HL-60 (cell line): Measurements from ENCODE around the gene CBX6.
A peak's percentile ranks its signal among the peaks of the same experiment; 100 is the strongest.

Source experiments
- DNase-seq, 2 experiments: peaks; one replicate each; pipeline ENCODE4 v3.0.0-alpha.2; 2010 to 2020; ENCODE audit warnings: low read depth in 1 of 2, low spot score in 1 of 2
- H3K27ac ChIP-seq: fragments of 250-450 bp; sonication (Bioruptor Pico); replicated peaks from 2 replicates; pipeline ENCODE4 v1.5.1; 2020; ENCODE audit warnings: mild to moderate bottlenecking, moderate library complexity
- H3K27me3 ChIP-seq: fragments of 250-450 bp; sonication (Bioruptor Pico); 2 replicates; pipeline ENCODE4 v1.5.1; 2021; ENCODE audit warnings: mild to moderate bottlenecking, moderate library complexity; ENCODE audit not compliant: insufficient read depth, poor library complexity, severe bottlenecking
- H3K4me3 ChIP-seq: replicated peaks from 2 replicates; pipeline ENCODE4 v1.5.1; 2011; ENCODE audit warnings: mild to moderate bottlenecking, control low read depth, low read length; ENCODE audit not compliant: insufficient read depth
- CTCF ChIP-seq: IDR thresholded peaks from one replicate; pipeline ENCODE4 v1.5.1; 2011; ENCODE audit warnings: low read length, control low read depth, inconsistent platforms; ENCODE audit not compliant: insufficient read depth
- GABPA ChIP-seq: IDR thresholded peaks from 2 replicates; pipeline ENCODE4 v1.6.1; 2012; ENCODE audit warnings: low read depth
- POLR2AphosphoS5 ChIP-seq: IDR thresholded peaks from 2 replicates; pipeline ENCODE4 v1.6.1; 2012; ENCODE audit warnings: low read depth
- SPI1 ChIP-seq: IDR thresholded peaks from 2 replicates; pipeline ENCODE4 v1.6.1; 2012; ENCODE audit warnings: low read depth, mild to moderate bottlenecking, borderline replicate concordance
- TF ChIP-seq, protein P1 (sequence below): IDR thresholded peaks from 2 replicates; pipeline ENCODE4 v1.6.1; 2012; ENCODE audit warnings: low read depth; ENCODE audit not compliant: insufficient replicate concordance

Gene CBX6

GRCh38 chr22:38881997-38882879 is 10.2 kb upstream of the CBX6 start:
- no peak overlapping the region for H3K27ac ChIP-seq
- DNase-seq = no peak
- no peak for TF ChIP-seq SPI1
- H3K27me3 ChIP-seq = peaks cover 2% of the 10 kb centered on the region
- H3K4me3 ChIP-seq = no peak overlapping the region

DNA sequence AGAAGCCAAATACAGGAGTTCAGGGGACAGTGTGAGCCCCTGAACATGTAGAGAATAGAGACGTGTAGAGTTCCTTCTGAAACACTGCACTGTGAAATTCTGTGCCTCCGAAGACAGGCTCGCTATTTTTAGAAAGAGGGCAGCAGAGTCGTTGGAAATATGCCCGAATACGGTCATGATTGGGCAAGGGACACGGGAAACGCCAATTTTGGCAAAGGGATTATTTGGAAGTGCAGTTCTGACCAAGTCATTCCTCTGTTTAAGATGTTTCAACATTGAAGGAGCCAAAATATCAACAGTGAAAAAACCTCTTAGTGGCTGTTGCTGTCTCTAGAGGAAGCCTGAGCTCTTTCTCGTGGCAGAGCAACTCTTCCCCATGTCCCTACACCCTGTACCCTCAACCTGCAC is 9.5 kb upstream of the CBX6 start:
- H3K4me3 ChIP-seq = no peak overlapping the region
- peaks cover 3% of the 10 kb centered on the region for H3K27me3 ChIP-seq
- TF ChIP-seq POLR2AphosphoS5 = no peak
- H3K27ac ChIP-seq = no peak overlapping the region
- DNase-seq = no peak

GRCh38 chr22:38879961-38880360 is 7.9 kb upstream of the CBX6 start:
- TF ChIP-seq CTCF = no peak
- no peak for TF ChIP-seq POLR2AphosphoS5
- no peak for TF ChIP-seq GABPA
- TF ChIP-seq SPI1 = no peak
- TF ChIP-seq, protein P1, sequence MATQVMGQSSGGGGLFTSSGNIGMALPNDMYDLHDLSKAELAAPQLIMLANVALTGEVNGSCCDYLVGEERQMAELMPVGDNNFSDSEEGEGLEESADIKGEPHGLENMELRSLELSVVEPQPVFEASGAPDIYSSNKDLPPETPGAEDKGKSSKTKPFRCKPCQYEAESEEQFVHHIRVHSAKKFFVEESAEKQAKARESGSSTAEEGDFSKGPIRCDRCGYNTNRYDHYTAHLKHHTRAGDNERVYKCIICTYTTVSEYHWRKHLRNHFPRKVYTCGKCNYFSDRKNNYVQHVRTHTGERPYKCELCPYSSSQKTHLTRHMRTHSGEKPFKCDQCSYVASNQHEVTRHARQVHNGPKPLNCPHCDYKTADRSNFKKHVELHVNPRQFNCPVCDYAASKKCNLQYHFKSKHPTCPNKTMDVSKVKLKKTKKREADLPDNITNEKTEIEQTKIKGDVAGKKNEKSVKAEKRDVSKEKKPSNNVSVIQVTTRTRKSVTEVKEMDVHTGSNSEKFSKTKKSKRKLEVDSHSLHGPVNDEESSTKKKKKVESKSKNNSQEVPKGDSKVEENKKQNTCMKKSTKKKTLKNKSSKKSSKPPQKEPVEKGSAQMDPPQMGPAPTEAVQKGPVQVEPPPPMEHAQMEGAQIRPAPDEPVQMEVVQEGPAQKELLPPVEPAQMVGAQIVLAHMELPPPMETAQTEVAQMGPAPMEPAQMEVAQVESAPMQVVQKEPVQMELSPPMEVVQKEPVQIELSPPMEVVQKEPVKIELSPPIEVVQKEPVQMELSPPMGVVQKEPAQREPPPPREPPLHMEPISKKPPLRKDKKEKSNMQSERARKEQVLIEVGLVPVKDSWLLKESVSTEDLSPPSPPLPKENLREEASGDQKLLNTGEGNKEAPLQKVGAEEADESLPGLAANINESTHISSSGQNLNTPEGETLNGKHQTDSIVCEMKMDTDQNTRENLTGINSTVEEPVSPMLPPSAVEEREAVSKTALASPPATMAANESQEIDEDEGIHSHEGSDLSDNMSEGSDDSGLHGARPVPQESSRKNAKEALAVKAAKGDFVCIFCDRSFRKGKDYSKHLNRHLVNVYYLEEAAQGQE = no peak
- DNase-seq = no peak
- H3K27ac ChIP-seq = no peak overlapping the region

GRCh38 chr22:38879108-38879729 is 7.2 kb upstream of the CBX6 start:
- TF ChIP-seq, protein P1 = no peak
- no peak for TF ChIP-seq SPI1
- TF ChIP-seq CTCF = no peak
- TF ChIP-seq POLR2AphosphoS5 = no peak
- TF ChIP-seq GABPA = no peak
- peak in 1 of 2 experiments; percentile 47 for DNase-seq
- no peak overlapping the region for H3K27ac ChIP-seq
- H3K4me3 ChIP-seq = no peak overlapping the region
- peaks cover 7% of the 10 kb centered on the region for H3K27me3 ChIP-seq

More at GRCh38 chr22:38879961-38880360, 7.9 kb upstream of the CBX6 start:
- peaks cover 7% of the 10 kb centered on the region for H3K27me3 ChIP-seq
- H3K4me3 ChIP-seq = no peak overlapping the region
